ENCODE measurements around the gene SELENON. TPM values are rescaled to one million over a fixed set of nuclear protein-coding genes. Genes with fewer than 3 reads are reported as not detected.

SELENON gene
- polyA plus RNA-seq, 3 donors, result 1.5 to 31.5 (median 3.5) TPM

DNA sequence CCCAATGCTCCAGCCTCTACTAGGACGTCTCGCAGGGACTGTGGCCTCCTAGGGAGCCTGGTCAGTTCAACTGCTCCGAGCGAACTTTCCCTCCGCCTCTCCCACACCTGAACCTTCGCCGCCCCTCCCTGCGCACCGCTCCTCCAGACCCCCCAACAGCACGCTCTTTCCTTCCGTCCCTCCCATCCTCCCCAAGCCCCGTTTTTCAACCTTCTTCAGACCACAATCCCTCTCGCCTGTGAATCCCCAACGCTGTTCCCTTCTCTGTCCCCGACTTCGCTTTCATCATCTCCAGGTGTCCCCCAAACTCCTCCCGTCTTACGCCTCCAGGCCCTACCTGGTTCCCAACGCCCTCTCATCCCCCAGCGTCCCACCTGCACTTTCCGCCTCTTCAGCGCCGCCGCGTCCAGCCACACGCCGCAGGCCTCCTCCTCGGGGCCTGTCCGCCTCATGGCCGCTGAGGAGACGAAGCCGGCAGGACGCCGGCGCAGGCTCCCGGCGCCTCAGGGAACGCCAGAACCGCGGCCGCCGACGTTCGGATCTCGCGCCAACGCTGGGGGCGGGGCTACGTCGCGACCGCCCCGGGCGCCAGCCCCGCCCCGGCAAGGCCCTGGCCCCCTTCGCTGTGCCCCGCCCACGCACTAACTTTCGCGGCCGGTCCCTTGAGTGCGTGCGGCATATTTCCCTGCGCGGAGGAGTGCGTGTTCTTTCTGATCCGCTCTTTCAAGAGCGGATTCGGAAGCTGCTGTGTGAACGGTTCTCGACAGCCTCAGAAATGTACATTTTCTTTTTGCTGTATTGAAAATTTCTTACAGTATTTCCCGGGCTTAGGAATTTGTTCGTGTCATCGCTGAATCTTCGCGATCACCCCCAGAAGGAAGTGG, 59.2 kb downstream of the SELENON start, which contains the start of gene AUNIP:
AUNIP (minus strand) TSS at position 552 of the 884 bp plus-strand sequence; CDS start at position 452, 100 bp downstream.
- H3K4me3 Mint-ChIP-seq, result peak within 1 kb of the TSS; percentile 92 to 94
- TF ChIP-seq, protein P1, sequence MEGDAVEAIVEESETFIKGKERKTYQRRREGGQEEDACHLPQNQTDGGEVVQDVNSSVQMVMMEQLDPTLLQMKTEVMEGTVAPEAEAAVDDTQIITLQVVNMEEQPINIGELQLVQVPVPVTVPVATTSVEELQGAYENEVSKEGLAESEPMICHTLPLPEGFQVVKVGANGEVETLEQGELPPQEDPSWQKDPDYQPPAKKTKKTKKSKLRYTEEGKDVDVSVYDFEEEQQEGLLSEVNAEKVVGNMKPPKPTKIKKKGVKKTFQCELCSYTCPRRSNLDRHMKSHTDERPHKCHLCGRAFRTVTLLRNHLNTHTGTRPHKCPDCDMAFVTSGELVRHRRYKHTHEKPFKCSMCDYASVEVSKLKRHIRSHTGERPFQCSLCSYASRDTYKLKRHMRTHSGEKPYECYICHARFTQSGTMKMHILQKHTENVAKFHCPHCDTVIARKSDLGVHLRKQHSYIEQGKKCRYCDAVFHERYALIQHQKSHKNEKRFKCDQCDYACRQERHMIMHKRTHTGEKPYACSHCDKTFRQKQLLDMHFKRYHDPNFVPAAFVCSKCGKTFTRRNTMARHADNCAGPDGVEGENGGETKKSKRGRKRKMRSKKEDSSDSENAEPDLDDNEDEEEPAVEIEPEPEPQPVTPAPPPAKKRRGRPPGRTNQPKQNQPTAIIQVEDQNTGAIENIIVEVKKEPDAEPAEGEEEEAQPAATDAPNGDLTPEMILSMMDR (IDR thresholded peaks at IDR 0.05), result no peak

More for the DNA sequence above, 59.2 kb downstream of the SELENON start, which contains the start of gene AUNIP:
- 1% methylated on average over 76 of the region's 77 CpGs for WGBS (ENCODE audit: insufficient coverage)
- H3K36me3 Mint-ChIP-seq, result peaks cover 13 to 20% of the 10 kb centered on the region in 2 donors
- H3K4me3 ChIP-seq (replicated peaks in 1 of 3; ENCODE audit: low read depth in 2 of 3, low read length in 3 of 3), result peak within 1 kb of the TSS; percentile 64 to 89 (median 80)
- peaks cover 62% of the 10 kb centered on the region for H3K79me2 ChIP-seq (ENCODE audit: insufficient read depth, low read length)
- peak; percentile 80 to 87 (median 86) for DNase-seq
- peaks cover 0 to 4% (median 0%) of the 10 kb centered on the region in 7 donors for H3K9me3 Mint-ChIP-seq
- peaks cover 0 to 2% (median 0%) of the 10 kb centered on the region in 3 donors for H3K27me3 Mint-ChIP-seq (ENCODE audit: low read depth in 3 of 3)
- H3K4me1 ChIP-seq (ENCODE audit: control insufficient read depth in 1 of 2, insufficient read depth in 2 of 2, low read length in 2 of 2), result peaks cover 35 to 53% of the 10 kb centered on the region in 2 donors
- intact Hi-C loops (cut with micrococcal nuclease), result loop anchor here in 1 of 2 donors (5.0 kb wide), 1 partner anchor 37 kb away; no protein-coding TSS in a partner anchor
- peaks cover 44% of the 10 kb centered on the region for H3K4me1 Mint-ChIP-seq
- H3K27ac ChIP-seq (ENCODE audit: low read depth in 1 of 2, low read length in 2 of 2), result peak within 1 kb of the TSS; percentile 91 to 99
- peak within 1 kb of the TSS; percentile 84 for H3K9ac ChIP-seq (ENCODE audit: insufficient read depth, low read length, poor library complexity, severe bottlenecking)
- peak within 1 kb of the TSS; percentile 100 for H3K4me2 ChIP-seq (replicated peaks; ENCODE audit: extremely low read depth, low read length, poor library complexity, severe bottlenecking)
- H3K9me3 ChIP-seq (replicated peaks in 1 of 2; ENCODE audit: control insufficient read depth in 1 of 2, insufficient read depth in 1 of 2, low read length in 2 of 2), result no peaks in the 10 kb centered on the region
- peaks cover 11 to 20% of the 10 kb centered on the region in 2 donors for H3K36me3 ChIP-seq (replicated peaks in 1 of 2; ENCODE audit: control insufficient read depth in 1 of 2, insufficient read depth in 2 of 2, low read length in 2 of 2)
- H2AFZ ChIP-seq (ENCODE audit: insufficient read depth, low read depth, low read length, poor library complexity, severe bottlenecking), result peak within 1 kb of the TSS; percentile 85
- peak within 1 kb of the TSS; percentile 96 to 99 (median 98) for H3K27ac Mint-ChIP-seq
- H3K27me3 ChIP-seq (ENCODE audit: control insufficient read depth in 2 of 2, insufficient read depth in 2 of 2, low read length in 2 of 2), result no peaks in the 10 kb centered on the region
- no peaks in the 10 kb centered on the region for H4K20me1 ChIP-seq (ENCODE audit: insufficient read depth, low read length)
